Mucosa of stomach (tissue), 1 donor: ENCODE data around the gene MTF1.
"Not testable (repeated sequence)": the region's sequence is repeated elsewhere in the genome, so short reads cannot be mapped to it uniquely, and the experiment has no call there.

Source experiments
- H3K27me3 ChIP-seq: one replicate; pipeline ENCODE4 v1.7.0; 2013; ENCODE audit warnings: mild to moderate bottlenecking, low read length; ENCODE audit not compliant: control insufficient read depth, insufficient read depth
- H3K36me3 ChIP-seq: one replicate; pipeline ENCODE4 v1.7.0; 2013; ENCODE audit warnings: low read length; ENCODE audit not compliant: control insufficient read depth, insufficient read depth
- H3K4me1 ChIP-seq: one replicate; pipeline ENCODE4 v1.7.0; 2013; ENCODE audit warnings: mild to moderate bottlenecking, low read length; ENCODE audit not compliant: control insufficient read depth, insufficient read depth
- H3K4me3 ChIP-seq: one replicate; pipeline ENCODE4 v1.7.0; 2013; ENCODE audit warnings: low read length
- H3K9ac ChIP-seq: one replicate; pipeline ENCODE4 v1.7.0; 2013; ENCODE audit warnings: mild to moderate bottlenecking, low read length, moderate library complexity
- H3K9me3 ChIP-seq: one replicate; pipeline ENCODE4 v1.7.0; 2013; ENCODE audit warnings: mild to moderate bottlenecking, low read length, moderate library complexity; ENCODE audit not compliant: control insufficient read depth
- donor health status: Pancreatic carcinoma.

MTF1 gene

GRCh38 chr1:37859507-37860345 is at the start of gene MTF1:
TSS of gene MTF1 (minus strand) at chr1:37859592. CDS start at chr1:37857658, 1,934 bp downstream.
- Histone ChIP-seq H3K4me3 (peak within 1 kb of the TSS; percentile 80), H3K4me1 (peaks cover 16% of the 10 kb centered on the region), H3K36me3 (no peaks in the 10 kb centered on the region)

GRCh38 chr1:37908531-37908930 is 49.1 kb upstream of the MTF1 start:
- H3K36me3 ChIP-seq, H3K9me3 ChIP-seq, H3K27me3 ChIP-seq, H3K4me1 ChIP-seq, H3K4me3 ChIP-seq, H3K9ac ChIP-seq: not testable (repeated sequence)

More at GRCh38 chr1:37859507-37860345, at the start of gene MTF1:
- H3K9me3 ChIP-seq = no peaks in the 10 kb centered on the region
- H3K27me3 ChIP-seq = no peaks in the 10 kb centered on the region
- peak within 1 kb of the TSS; percentile 95 for H3K9ac ChIP-seq

- H3K9ac ChIP-seq, H3K9me3 ChIP-seq, H3K4me3 ChIP-seq, H3K27me3 ChIP-seq, H3K36me3 ChIP-seq, H3K4me1 ChIP-seq: not testable (repeated sequence)
Observed at GRCh38 chr1:37907416-37908125, 48.2 kb upstream of the MTF1 start.

- not testable (repeated sequence) for H3K9me3 ChIP-seq
Observed at GRCh38 chr1:37906591-37906990, 47.2 kb upstream of the MTF1 start.

GRCh38 chr1:37905727-37906126 is 46.3 kb upstream of the MTF1 start:
- H3K9ac ChIP-seq = no peak overlapping the region
- H3K36me3 ChIP-seq = no peaks in the 10 kb centered on the region
- H3K4me1 ChIP-seq = no peaks in the 10 kb centered on the region
- H3K27me3 ChIP-seq = no peaks in the 10 kb centered on the region
- H3K9me3 ChIP-seq = no peaks in the 10 kb centered on the region
- H3K4me3 ChIP-seq = no peak overlapping the region

More at GRCh38 chr1:37906591-37906990, 47.2 kb upstream of the MTF1 start:
- not testable (repeated sequence) for H3K27me3 ChIP-seq, H3K4me3 ChIP-seq, H3K9ac ChIP-seq, H3K4me1 ChIP-seq, H3K36me3 ChIP-seq

- H3K9me3 ChIP-seq, H3K4me3 ChIP-seq, H3K27me3 ChIP-seq, H3K36me3 ChIP-seq, H3K4me1 ChIP-seq, H3K9ac ChIP-seq: not testable (repeated sequence)
Observed at GRCh38 chr1:37903921-37904320, 44.5 kb upstream of the MTF1 start.

- Histone ChIP-seq H3K27me3 (no peaks in the 10 kb centered on the region), H3K9me3 (no peaks in the 10 kb centered on the region), H3K4me3 (no peak overlapping the region), H3K4me1 (no peaks in the 10 kb centered on the region), H3K9ac (no peak overlapping the region), H3K36me3 (no peaks in the 10 kb centered on the region)
Observed at GRCh38 chr1:37902983-37903382, 43.6 kb upstream of the MTF1 start.

- no peaks in the 10 kb centered on the region for H3K9me3 ChIP-seq
Observed at GRCh38 chr1:37901893-37902225, 42.5 kb upstream of the MTF1 start.

GRCh38 chr1:37901191-37901892 is 42.0 kb upstream of the MTF1 start:
- H3K9me3 ChIP-seq = no peaks in the 10 kb centered on the region
- no peaks in the 10 kb centered on the region for H3K36me3 ChIP-seq
- no peaks in the 10 kb centered on the region for H3K4me1 ChIP-seq
- no peak overlapping the region for H3K4me3 ChIP-seq
- H3K27me3 ChIP-seq = no peaks in the 10 kb centered on the region
- no peak overlapping the region for H3K9ac ChIP-seq

More at GRCh38 chr1:37901893-37902225, 42.5 kb upstream of the MTF1 start:
- Histone ChIP-seq H3K36me3 (no peaks in the 10 kb centered on the region), H3K4me3 (no peak overlapping the region), H3K9ac (no peak overlapping the region), H3K4me1 (no peaks in the 10 kb centered on the region), H3K27me3 (no peaks in the 10 kb centered on the region)

- not testable (repeated sequence) for H3K27me3 ChIP-seq, H3K36me3 ChIP-seq, H3K9me3 ChIP-seq, H3K4me3 ChIP-seq, H3K9ac ChIP-seq, H3K4me1 ChIP-seq
Observed at GRCh38 chr1:37897563-37897962, 38.2 kb upstream of the MTF1 start.

- H3K9ac ChIP-seq = no peak overlapping the region
- H3K4me3 ChIP-seq = no peak overlapping the region
- H3K9me3 ChIP-seq = no peaks in the 10 kb centered on the region
- H3K36me3 ChIP-seq = no peaks in the 10 kb centered on the region
- H3K4me1 ChIP-seq = no peaks in the 10 kb centered on the region
- no peaks in the 10 kb centered on the region for H3K27me3 ChIP-seq
Observed at GRCh38 chr1:37893673-37894072, 34.3 kb upstream of the MTF1 start.
